Trophoblast cell (in vitro differentiated cells and primary cell): ENCODE measurements around the gene EPB41L5.

Experiments
- DNase-seq, 2 donors: peaks; one replicate each; pipeline ENCODE4 v3.0.0-alpha.2; 2016
- H2AFZ ChIP-seq: 2 replicates; pipeline ENCODE4 v1.6.1; 2013; ENCODE audit warnings: low read length, moderate library complexity, mild to moderate bottlenecking; ENCODE audit not compliant: insufficient read depth, poor library complexity
- H2AK5ac ChIP-seq: 2 replicates; pipeline ENCODE4 v1.6.1; 2013; ENCODE audit warnings: mild to moderate bottlenecking, low read length
- H2BK120ac ChIP-seq: 2 replicates; pipeline ENCODE4 v1.6.1; 2013; ENCODE audit warnings: low read length, mild to moderate bottlenecking, moderate library complexity; ENCODE audit not compliant: insufficient read depth, poor library complexity
- H2BK12ac ChIP-seq: 2 replicates; pipeline ENCODE4 v1.6.1; 2013; ENCODE audit warnings: mild to moderate bottlenecking, low read length, moderate library complexity
- H2BK5ac ChIP-seq: 2 replicates; pipeline ENCODE4 v1.6.1; 2013; ENCODE audit warnings: low read length, low read depth, moderate library complexity, mild to moderate bottlenecking; ENCODE audit not compliant: poor library complexity
- H3K14ac ChIP-seq: 2 replicates; pipeline ENCODE4 v1.6.1; 2013; ENCODE audit warnings: mild to moderate bottlenecking, low read length
- H3K18ac ChIP-seq: 2 replicates; pipeline ENCODE4 v1.6.1; 2013; ENCODE audit warnings: mild to moderate bottlenecking, low read length
- H3K23ac ChIP-seq: 2 replicates; pipeline ENCODE4 v1.6.1; 2013; ENCODE audit warnings: low read length
- H3K27ac ChIP-seq: 2 replicates; pipeline ENCODE4 v1.5.1; 2013; ENCODE audit warnings: low read depth, mild to moderate bottlenecking, inconsistent platforms, low read length, moderate library complexity
- H3K27me3 ChIP-seq: 2 replicates; pipeline ENCODE4 v1.6.1; 2013; ENCODE audit warnings: inconsistent platforms, mild to moderate bottlenecking, low read length, moderate library complexity; ENCODE audit not compliant: insufficient read depth
- H3K36me3 ChIP-seq, 2 experiments: 1 replicate in 1 of 2; 2 replicates in 1 of 2; pipeline ENCODE4 v1.6.1; 2013; ENCODE audit warnings: low read length in 2 of 2, mild to moderate bottlenecking in 2 of 2, moderate library complexity in 1 of 2; ENCODE audit not compliant: insufficient read depth in 2 of 2, control insufficient read depth in 1 of 2
- H3K4ac ChIP-seq: 2 replicates; pipeline ENCODE4 v1.6.1; 2013; ENCODE audit warnings: low read depth, mild to moderate bottlenecking, low read length, moderate library complexity
- H3K4me1 ChIP-seq, 2 experiments: 1 replicate in 1 of 2; 2 replicates in 1 of 2; pipeline ENCODE4 v1.6.1; 2013; ENCODE audit warnings: low read length in 2 of 2, mild to moderate bottlenecking in 2 of 2, moderate library complexity in 1 of 2; ENCODE audit not compliant: insufficient read depth in 2 of 2, control insufficient read depth in 1 of 2
- H3K4me2 ChIP-seq: 2 replicates; pipeline ENCODE4 v1.6.1; 2013; ENCODE audit warnings: inconsistent platforms, mild to moderate bottlenecking, low read length, moderate library complexity
- H3K4me3 ChIP-seq: 2 replicates; pipeline ENCODE4 v1.5.1; 2013; ENCODE audit warnings: mild to moderate bottlenecking, low read depth, low read length, inconsistent platforms
- H3K79me1 ChIP-seq: one replicate; pipeline ENCODE4 v1.6.1; 2013; ENCODE audit warnings: low read length
- H3K79me2 ChIP-seq: 2 replicates; pipeline ENCODE4 v1.6.1; 2013; ENCODE audit warnings: low read length, mild to moderate bottlenecking; ENCODE audit not compliant: control insufficient read depth, insufficient read depth, poor library complexity
- H3K9ac ChIP-seq: 2 replicates; pipeline ENCODE4 v1.6.1; 2013; ENCODE audit warnings: mild to moderate bottlenecking, low read length
- H3K9me3 ChIP-seq: 2 replicates; pipeline ENCODE4 v1.6.1; 2013; ENCODE audit warnings: low read depth, mild to moderate bottlenecking, control low read depth, inconsistent platforms, low read length; ENCODE audit not compliant: insufficient read depth
- H4K12ac ChIP-seq: 2 replicates; pipeline ENCODE4 v1.6.1; 2013; ENCODE audit warnings: low read depth, mild to moderate bottlenecking, low read length, moderate library complexity
- H4K8ac ChIP-seq: 2 replicates; pipeline ENCODE4 v1.6.1; 2013; ENCODE audit warnings: low read depth, mild to moderate bottlenecking, low read length, moderate library complexity
- H4K91ac ChIP-seq: one replicate; pipeline ENCODE4 v1.6.1; 2013; ENCODE audit warnings: low read depth, mild to moderate bottlenecking, low read length, moderate library complexity
- whole genome bisulfite sequencing: extraction: QIAGEN DNeasy Blood & Tissue Kit; methylation state at CpG from one replicate; pipeline ENCODE4 v1.1.7; 2013; ENCODE audit warnings: missing lambda C conversion rate; ENCODE audit not compliant: insufficient read length, insufficient coverage; ENCODE audit errors: extremely low coverage; 5-methylcytosine and 5-hydroxymethylcytosine counted together

EPB41L5 gene

DNA sequence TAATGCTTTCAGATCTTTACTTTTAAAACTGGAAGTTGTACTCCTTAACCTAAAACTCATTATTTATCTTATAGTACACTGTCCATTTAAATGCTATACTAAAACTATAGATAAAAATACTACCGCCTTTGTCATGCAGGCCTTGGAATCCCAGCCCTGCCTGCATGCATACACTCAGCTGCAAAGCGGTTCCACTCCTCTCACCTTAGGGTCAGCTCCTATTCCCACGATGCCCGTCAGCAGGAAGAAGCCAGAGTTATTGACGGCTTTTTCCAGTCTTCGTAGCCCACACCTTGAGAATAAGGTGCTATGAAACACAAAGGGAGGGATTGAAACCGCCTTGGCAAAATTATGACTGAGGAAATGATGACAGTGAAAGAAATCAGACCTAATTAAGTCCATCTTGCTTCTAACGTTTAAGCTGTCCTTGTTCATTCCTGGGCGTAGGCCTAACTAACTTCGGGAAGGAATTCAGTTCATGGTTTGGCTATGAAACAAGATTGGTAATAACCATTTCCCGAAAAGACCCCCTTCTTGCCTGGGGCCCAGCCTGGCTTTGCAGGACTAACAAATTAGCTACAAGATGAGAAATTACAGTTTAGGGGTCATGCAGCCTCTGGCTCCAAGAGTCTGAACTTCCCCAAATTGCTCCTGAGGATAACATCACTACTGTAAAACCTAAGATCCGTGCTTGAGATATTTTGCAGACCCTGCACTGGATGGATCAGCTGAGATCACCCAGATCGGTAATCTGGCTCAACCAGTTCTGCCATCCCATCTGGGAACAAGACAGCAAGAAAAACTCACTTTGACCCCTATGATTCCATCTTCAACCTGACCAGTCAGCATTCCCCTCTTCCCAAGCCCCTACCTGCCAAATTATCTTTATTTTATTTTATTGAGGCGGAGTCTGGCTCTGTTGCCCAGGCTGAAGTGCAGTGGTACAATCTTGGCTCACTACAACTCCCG lies 17.1 kb downstream of the EPB41L5 start:
- H3K14ac ChIP-seq: no peak overlapping the region
- H3K79me1 ChIP-seq: peaks cover 2% of the 10 kb centered on the region
- peaks cover 9% of the 10 kb centered on the region in 2 experiments for H3K4me1 ChIP-seq
- H2BK5ac ChIP-seq: no peak overlapping the region
- H2AK5ac ChIP-seq: no peak overlapping the region
- H3K36me3 ChIP-seq: no peaks in the 10 kb centered on the region
- H3K4me2 ChIP-seq: peak overlapping the region; percentile 45
- peak overlapping the region; percentile 61 for H3K27ac ChIP-seq
- WGBS: no CpG with 5 or more reads among the region's 15 CpGs
- H3K9ac ChIP-seq: no peak overlapping the region
- H3K27me3 ChIP-seq: no peaks in the 10 kb centered on the region
- H3K4me3 ChIP-seq: no peak overlapping the region
- no peaks in the 10 kb centered on the region for H3K79me2 ChIP-seq
- peak overlapping the region; percentile 65 for H2BK12ac ChIP-seq
- peak overlapping the region; percentile 11 for H4K91ac ChIP-seq
- no peak overlapping the region for H2AFZ ChIP-seq
- H3K23ac ChIP-seq: no peak overlapping the region
- no peak overlapping the region for H4K12ac ChIP-seq
- H3K18ac ChIP-seq: peak overlapping the region; percentile 14
- H3K4ac ChIP-seq: no peak overlapping the region
- H2BK120ac ChIP-seq: peak overlapping the region; percentile 17
- DNase-seq: peak; percentile 68 to 92
- no peaks in the 10 kb centered on the region for H3K9me3 ChIP-seq
- H4K8ac ChIP-seq: peak overlapping the region; percentile 54

DNA sequence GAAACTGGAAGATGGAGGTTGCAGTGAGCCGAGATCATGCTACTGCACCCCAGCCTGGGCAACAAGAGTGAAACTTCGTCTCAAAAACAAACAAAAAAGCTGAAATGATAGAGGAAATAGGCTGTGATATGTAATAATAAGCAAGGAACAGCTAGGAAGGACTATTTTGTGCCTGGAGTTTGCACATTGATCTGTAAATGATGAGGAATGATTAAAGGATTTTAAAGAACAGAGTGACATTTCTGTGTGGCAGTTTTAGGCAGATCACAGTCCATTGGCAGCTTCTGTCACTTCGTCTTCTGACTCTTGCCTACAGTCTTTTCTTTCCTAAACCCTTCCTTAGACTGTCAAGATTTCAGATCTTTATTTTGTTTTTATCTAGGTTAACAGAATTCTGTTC lies 19.4 kb downstream of the EPB41L5 start:
- peaks cover 9% of the 10 kb centered on the region in 2 experiments for H3K4me1 ChIP-seq
- H3K4me3 ChIP-seq: no peak overlapping the region
- peaks cover 2% of the 10 kb centered on the region for H3K79me1 ChIP-seq
- no peak overlapping the region for H3K4ac ChIP-seq
- no peak overlapping the region for H3K23ac ChIP-seq
- no peak overlapping the region for H2BK120ac ChIP-seq
- H2BK12ac ChIP-seq: no peak overlapping the region
- DNase-seq: no peak
- no peak overlapping the region for H3K14ac ChIP-seq
- no peak overlapping the region for H4K8ac ChIP-seq
- no peak overlapping the region for H2BK5ac ChIP-seq
- no peak overlapping the region for H2AK5ac ChIP-seq
- no peak overlapping the region for H3K18ac ChIP-seq
- H3K9ac ChIP-seq: no peak overlapping the region
- H3K27ac ChIP-seq: no peak overlapping the region
- H3K27me3 ChIP-seq: no peaks in the 10 kb centered on the region
- H2AFZ ChIP-seq: no peak overlapping the region
- H3K79me2 ChIP-seq: no peaks in the 10 kb centered on the region
- H3K4me2 ChIP-seq: no peak overlapping the region
- no peaks in the 10 kb centered on the region for H3K36me3 ChIP-seq
- WGBS: no CpG with 5 or more reads among the region's 3 CpGs
- no peak overlapping the region for H4K91ac ChIP-seq
- H4K12ac ChIP-seq: no peak overlapping the region
- H3K9me3 ChIP-seq: no peaks in the 10 kb centered on the region

DNA sequence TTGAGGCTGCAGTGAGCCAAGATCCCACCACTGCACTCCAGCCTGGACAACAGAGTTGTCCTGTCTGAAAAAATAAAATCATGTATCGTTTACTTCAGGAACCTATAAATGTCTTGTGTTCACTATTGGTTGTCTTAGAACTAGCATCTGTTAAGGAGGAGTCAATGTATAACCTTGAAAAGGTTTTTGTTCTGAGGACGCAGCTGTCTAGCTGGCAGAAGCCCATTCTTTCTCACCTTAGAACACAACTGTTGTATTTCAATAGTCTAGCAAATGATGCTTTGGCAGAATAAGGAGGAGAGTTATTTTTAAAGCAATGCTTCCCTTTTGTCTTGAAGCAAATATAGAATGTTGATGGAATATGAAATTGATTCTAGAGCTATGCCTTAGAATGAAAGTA lies 21.1 kb downstream of the EPB41L5 start:
- H3K14ac ChIP-seq: no peak overlapping the region
- WGBS: no CpG with 5 or more reads among the region's 2 CpGs
- no peaks in the 10 kb centered on the region for H3K79me2 ChIP-seq

DNA sequence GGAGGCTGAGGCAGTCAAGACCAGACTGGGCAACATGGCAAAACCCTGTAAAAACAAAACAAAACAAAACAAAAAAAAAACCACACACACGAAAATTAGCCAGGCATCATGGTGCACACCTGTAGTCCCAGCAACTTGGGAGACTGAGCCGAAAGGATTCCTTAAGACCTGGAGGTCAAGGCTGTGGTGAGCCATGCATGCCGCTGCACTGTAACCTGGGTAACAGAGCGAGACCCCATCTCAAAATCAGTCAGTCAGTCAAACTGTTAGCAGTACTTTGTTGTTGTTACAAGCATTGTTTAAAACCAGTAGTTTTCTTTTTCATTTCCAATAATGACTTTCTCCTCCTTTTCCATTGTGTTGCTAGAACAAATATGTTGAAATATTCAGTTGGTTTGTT lies 21.7 kb downstream of the EPB41L5 start:
- Histone ChIP-seq H3K23ac (no peak overlapping the region), H3K79me2 (no peaks in the 10 kb centered on the region), H3K9me3 (no peaks in the 10 kb centered on the region), H3K79me1 (peaks cover 2% of the 10 kb centered on the region), H4K91ac (no peak overlapping the region), H3K9ac (no peak overlapping the region), H3K27ac (no peak overlapping the region), H3K27me3 (no peaks in the 10 kb centered on the region), H2AK5ac (no peak overlapping the region), H2AFZ (no peak overlapping the region), H3K4me3 (no peak overlapping the region), H3K4me2 (no peak overlapping the region), H2BK5ac (no peak overlapping the region), H3K4ac (no peak overlapping the region), H3K36me3 (no peaks in the 10 kb centered on the region), H3K14ac (no peak overlapping the region), H4K8ac (no peak overlapping the region), H3K4me1 (peaks cover 8% of the 10 kb centered on the region in 2 experiments), H4K12ac (no peak overlapping the region), H2BK120ac (no peak overlapping the region), H2BK12ac (no peak overlapping the region), H3K18ac (no peak overlapping the region)
- DNase-seq: no peak
- WGBS: no CpG with 5 or more reads among the region's 4 CpGs

More for the DNA sequence above, 21.1 kb downstream of the EPB41L5 start:
- Histone ChIP-seq H2BK12ac (no peak overlapping the region), H3K4me1 (peaks cover 9% of the 10 kb centered on the region in 2 experiments), H4K12ac (no peak overlapping the region), H3K4me2 (no peak overlapping the region), H3K18ac (no peak overlapping the region), H4K91ac (no peak overlapping the region), H3K4me3 (no peak overlapping the region), H3K23ac (no peak overlapping the region), H3K27me3 (no peaks in the 10 kb centered on the region), H3K79me1 (peaks cover 2% of the 10 kb centered on the region), H2AFZ (no peak overlapping the region), H2BK120ac (no peak overlapping the region), H2BK5ac (no peak overlapping the region), H3K36me3 (no peaks in the 10 kb centered on the region), H3K9me3 (no peaks in the 10 kb centered on the region), H3K9ac (no peak overlapping the region), H2AK5ac (no peak overlapping the region), H3K4ac (no peak overlapping the region), H4K8ac (no peak overlapping the region), H3K27ac (no peak overlapping the region)
- no peak for DNase-seq
